G401.6 (cell line): Measurements from ENCODE around the gene CYREN.

Experiments used
- FAIRE-seq: peaks from 2 replicates; lab custom pipeline; 2012; peaks lifted over from hg19 to GRCh38; lab: Jason Lieb, UNC

Gene CYREN

DNA sequence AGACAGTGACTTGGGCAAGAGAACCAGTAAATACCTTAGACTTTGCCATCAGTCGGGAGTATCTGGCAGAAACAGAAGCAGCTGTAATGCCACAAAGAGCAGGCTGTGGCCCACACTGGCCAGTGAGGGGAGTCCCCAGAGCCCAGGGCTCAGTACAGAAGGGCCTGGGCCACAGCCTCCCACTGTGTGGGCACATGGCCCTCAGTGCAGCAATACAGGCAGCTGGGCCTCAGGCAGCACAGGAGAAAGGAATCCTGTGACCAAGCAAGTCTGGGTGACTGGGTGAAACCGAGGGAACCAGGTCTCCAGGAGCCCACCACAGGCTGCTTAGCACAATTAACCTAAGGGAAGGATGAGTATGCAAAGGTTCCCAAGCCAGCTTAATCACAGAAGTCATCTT, 26.8 kb upstream of the CYREN start:
- FAIRE-seq, result no peak

GRCh38 chr7:135195968-135196629, 25.6 kb upstream of the CYREN start:
- no peak for FAIRE-seq

- no peak for FAIRE-seq
Measured at GRCh38 chr7:135195156-135195555, 24.6 kb upstream of the CYREN start.

DNA sequence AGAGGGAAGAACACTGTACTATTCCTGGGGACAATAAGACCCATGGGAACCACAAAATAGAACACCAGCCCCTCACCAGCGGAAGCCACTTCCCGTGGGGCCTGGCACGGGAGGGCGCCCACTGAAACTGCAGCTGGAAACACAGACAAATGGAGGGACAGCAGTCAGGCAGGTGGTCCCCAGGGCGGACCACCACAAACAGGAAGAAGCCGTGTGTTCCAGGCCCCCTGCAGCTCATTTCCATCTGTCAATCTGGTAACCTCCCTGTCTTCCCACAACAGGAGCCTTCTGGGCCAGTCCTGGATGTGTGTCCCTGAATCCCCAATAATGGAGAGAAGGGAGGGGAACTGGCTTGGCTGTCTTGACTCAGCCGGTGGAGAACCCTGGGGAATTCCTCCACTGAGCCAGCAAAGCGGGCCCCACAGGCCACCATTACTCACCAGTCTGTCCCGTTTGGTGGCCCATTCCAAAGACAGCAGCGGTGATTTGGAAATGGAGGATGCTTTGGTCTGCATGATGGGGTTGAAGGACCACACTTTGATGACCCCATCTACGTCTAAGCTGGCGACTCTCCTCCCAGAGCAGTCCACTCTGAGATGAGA, 24.1 kb upstream of the CYREN start:
- no peak for FAIRE-seq

DNA sequence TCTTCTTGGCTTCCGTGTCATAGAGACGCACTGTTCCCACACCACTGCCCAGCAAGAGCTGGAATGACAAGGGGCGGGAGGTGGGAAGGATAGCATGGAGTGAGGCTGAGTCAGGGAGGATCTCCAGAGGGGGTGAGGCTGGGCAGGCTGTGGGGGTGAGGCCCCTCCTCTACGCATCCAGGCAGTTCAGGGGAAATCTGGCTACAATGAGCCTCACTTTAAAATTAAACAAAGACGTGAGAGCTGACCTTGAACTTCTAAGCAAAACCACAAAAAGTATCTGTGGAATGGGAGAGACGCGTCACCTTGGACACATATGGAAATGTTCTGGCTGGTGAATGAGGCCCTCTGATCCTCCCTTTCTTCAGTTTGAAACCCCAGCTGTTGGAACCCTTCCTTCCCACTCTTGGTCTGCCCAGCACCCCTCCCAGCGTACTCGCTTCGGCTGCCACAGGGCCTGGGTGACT, 23.1 kb upstream of the CYREN start:
- FAIRE-seq, result no peak

DNA sequence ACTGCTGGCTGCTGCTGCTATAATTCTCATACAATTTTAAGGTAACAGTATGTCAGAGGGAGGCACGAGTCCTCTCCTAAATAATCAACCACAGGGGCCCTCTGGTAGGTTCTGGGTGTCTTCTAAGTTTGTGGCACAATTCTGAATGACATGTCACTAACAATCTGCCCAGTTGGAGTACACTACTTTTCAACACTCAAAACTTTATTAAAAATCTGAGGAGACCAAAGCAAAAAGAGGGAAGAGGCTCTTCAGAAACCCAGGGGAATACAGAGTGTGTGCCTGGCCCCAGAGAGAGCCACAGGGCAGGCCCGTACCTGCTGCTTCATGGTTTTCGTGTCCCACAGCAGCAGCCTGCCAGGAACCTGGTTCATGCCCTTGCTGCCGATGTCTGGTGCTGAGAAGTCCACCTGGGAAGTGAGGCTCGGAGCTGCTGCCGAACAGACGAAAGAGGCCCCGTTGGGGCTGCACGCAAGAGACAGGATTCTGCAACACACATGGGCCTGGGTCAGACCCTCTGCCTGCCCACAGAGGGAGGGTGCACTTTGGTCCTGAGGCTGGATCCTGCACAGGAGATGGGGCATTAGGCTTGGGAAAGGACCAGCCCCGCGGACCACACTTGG, 22.5 kb upstream of the CYREN start:
- FAIRE-seq, result no peak

DNA sequence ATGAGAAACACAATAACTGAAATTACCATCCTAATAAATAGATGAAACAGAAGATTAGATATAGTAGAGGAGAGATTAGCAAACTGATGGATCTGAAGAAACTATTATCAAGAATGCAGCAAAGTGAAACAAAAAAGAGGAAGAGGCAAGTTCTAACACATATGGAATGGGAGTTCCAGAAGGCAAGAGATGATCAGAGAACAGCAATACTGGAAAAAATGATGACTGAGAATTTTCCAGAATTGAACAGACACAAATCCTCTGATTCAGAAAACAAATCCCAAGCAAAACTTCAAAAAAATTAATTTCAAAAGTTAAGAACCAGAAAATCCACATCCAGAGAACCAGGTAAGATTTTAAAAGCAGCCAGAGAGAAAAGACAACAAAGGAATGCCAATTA, 20.2 kb upstream of the CYREN start:
- FAIRE-seq, result no peak

DNA sequence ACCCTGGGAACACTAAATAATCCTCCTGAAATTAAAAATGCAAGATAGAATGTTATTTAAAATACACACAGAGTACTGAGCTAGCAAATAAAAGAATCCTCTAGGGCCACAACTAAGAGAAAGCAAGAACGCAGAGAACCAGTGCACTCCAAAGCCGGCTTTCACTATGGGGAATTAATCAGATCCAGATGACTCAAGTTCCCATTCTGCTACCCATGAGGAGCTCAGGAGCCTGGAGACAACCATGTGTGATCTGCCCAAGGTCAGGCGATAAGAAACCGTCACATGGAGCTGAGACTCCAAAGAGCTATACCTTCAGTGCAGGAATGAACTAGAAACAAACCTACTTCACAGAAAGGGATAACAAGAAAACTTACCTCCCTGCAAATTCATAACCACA, 19.5 kb upstream of the CYREN start:
- FAIRE-seq, result no peak

DNA sequence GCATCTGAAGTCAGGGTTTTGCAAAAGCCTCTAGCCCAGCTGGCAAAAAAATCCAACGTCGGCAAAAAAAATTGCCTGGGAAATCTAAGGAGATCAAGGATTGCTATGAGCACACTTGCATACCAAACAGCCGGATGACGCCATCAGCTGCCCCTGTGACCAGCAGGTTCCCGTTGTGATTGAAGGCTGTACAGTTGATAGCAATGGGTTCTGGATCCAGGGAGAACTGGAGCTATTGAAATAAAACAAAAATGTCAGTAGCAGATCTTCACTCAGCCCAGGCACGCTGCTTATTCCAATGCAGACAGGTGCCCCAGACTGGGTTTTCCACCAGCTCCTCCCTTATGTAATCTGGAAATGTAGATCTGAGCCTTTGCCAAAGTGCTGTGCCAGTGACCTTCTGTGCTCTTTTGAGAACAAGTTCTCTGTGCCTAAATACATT, 18.7 kb upstream of the CYREN start:
- FAIRE-seq, result no peak

- FAIRE-seq, result no peak
Measured at GRCh38 chr7:135188298-135188984, 17.9 kb upstream of the CYREN start.

DNA sequence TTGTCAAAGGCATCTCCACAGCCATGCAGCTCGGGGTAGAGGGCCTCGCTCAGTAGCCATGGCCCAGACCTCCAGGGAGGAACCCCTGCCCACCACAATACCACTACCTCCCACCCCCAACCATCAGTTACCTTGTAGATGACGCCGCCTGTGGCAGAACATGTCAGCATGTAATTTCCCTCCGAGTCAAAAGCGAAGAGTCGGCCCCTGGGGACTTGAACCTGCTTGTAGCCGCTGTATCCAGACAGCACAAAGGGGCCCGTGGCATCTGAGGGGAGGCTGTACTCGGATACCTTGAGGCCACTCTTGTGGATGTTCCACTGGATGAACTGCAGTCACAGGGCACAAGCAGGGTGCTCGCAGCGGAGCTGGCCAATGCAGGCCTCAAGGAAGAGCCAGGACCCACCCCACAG, 16.3 kb upstream of the CYREN start:
- FAIRE-seq, result no peak

DNA sequence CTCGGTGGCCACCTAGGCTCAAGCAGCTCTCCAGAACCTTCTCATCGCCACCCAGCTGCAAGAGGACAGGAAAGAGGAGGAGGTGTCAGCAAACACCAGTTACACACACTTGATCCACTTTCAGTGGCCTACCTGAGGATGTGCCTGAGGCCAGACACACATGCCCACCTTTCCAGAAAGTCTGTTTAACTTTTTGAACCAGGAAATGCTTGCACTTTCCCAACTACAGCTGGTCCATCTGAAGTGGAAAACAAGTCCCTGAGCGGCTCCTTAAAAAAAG, 15.7 kb upstream of the CYREN start:
- FAIRE-seq, result no peak

DNA sequence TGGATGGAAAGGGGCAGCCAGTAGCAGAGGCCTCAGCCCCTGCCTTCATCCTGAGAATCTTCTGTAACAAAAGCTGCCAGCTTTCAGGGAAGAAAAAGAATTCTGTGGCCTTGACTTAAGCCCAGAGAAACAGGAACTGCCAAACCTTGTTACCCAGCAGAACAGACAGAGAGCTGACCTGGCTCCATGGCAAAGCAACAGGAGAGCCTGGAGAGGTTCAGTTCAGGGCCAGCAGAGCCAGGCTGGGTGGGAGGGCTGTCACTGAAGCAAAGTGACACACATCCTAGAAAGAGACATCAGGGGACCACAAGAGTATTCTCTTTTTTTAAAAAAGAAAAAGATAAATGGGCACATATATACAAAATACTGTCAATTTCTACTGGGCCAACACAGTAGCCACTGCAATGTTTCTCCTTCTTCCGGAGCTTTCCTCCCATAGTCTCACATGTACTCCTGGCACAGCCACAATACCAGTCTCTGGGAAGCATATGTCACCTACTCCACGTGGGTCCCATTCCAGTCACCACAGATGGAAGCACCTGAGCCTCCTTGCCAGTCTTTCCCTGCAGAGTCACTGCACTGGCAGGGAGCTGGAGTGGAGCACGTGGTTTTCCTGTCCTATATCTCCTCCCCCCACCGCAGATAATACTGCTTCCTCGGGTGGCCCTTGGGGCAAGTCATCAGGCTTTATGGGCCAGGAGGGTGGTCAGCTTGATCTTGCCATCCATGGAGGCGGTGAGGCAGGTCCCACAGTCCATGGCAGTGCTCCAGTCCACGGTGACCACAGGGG, 15.2 kb upstream of the CYREN start:
- no peak for FAIRE-seq

DNA sequence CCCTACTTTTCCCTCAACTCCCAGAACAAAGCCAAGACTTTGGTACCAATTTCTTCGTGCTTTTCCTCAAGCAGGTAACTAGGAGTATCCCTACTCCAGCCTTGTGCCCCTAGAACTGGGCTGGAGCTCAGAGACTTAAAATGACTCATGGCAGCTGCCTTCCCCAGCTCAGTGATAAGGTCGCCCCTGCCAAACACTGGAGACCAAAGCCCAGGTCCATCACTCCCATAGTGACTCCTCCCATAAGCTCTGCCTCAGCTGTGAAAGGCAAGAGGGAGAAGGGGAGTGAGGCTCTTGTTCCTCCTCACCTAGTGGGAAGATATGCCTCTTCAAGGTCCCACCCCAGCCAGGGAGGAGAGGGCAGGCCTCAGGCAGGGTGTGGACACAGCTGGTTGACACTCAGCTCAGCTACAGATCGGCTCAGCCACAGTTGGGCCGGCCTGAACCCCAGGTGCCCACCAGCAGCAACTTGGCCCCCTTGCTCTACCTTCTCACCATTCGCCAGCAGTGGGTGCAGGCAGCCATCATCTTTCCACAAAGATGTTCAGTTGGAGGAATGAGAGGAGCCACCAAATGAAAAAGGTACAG, 13.8 kb upstream of the CYREN start:
- no peak for FAIRE-seq

- no peak for FAIRE-seq
Measured at GRCh38 chr7:135183478-135183877, 13.0 kb upstream of the CYREN start.

DNA sequence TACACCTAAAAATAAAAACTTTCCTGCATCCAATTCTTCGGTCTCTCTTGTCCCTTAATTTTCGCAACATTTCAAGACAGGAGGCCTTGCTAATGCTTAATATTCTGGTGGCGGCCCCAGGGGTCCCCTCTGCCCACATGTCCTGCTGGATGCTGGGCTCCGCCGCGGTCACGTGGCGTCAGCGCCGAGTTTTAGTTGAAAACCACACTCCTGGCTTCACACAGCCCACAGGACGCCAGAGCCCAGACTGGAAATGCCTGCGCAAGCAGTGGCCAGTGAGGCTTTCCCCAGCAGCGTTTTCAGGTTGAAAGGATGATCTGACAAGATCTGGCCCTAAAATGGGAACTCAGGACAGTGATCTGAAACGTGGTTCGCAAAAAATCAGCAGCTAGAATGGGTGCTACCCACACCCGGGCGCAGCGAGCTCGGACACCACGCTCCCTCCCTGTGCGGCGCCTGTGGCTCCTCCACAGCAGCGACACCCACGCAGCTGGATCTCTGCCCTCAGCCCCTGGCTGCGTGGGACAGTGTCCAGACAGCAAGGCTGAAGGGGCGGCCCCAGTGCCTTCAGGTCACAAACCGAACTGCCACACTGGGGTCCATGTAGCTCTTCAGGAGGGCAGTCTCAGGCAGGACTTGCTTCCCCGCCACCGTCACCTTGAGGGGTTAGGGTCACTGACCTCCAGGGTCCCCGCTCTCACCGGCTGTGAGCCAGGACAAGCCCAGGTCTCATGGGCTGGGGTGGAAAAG, 11.6 kb upstream of the CYREN start:
- no peak for FAIRE-seq

GRCh38 chr7:135181261-135181928, 10.9 kb upstream of the CYREN start:
- no peak for FAIRE-seq

DNA sequence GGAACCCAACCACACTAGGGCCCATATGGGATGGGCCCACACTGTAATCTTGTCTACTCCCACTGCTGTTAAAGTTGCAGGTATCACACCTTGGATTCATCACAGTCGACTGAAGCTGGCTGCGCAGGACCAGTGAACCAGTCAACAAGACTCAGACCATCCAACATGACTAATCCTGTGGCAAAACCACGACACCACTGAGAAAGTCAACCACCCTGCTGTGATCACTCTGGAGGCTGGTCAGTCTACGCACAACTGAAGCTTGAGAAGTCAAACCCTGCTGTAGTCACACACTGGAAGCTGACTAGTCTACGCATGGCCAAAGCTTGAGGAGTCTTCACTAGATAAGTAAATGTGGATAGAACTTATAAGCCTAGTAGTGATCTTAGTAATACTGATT, 9.6 kb upstream of the CYREN start:
- no peak for FAIRE-seq

DNA sequence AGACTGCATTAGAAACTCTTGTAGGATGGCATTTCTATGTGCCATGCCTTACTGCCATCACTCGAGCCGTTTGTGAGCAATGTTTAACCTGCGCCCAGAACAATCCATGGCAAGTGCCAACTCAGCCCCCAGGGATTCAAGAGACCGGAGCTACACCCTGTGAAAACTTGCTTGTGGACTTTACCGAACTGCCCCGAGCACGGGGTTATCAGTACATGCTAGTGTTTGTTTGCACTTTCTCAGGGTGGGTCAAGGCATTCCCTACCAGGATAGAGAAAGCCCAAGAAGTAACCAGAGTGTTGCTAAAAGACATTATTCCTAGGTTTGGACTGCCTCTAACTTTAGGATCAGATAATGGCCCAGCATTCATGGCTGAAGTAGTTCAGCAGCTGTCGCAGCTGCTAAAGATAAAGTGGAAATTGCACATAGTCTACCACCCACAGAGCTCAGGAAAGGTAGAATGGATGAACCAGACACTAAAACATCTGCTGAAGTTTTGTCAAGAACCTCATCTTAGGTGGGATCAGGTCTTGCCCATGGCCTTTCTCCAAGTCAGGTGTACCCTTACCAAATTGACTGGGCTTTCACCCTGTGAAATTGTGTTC, 8.9 kb upstream of the CYREN start:
- FAIRE-seq, result no peak

- no peak for FAIRE-seq
Measured at GRCh38 chr7:135178364-135178763, 7.9 kb upstream of the CYREN start.
